Prostate gland (tissue), 2 donors: ENCODE results near the gene STK39.

Experiments used
- POLR2A ChIP-seq: fragments of 450-650 bp; IDR thresholded peaks from one replicate; pipeline ENCODE4 v1.6.1; 2016; ENCODE audit warnings: antibody characterized with exemption, mild to moderate bottlenecking
- TF ChIP-seq, protein P1 (sequence below), 4 experiments: fragments of 200-600 bp in 2 of 4; fragments of 450-650 bp in 2 of 4; sonication (generic) in 2 of 4; IDR thresholded peaks; 1 replicate in 3 of 4; 2 replicates in 1 of 4; pipeline ENCODE4 v1.5.1; 2016 to 2019; ENCODE audit warnings: antibody characterized with exemption in 4 of 4, mild to moderate bottlenecking in 2 of 4, moderate library complexity in 2 of 4

DNA sequence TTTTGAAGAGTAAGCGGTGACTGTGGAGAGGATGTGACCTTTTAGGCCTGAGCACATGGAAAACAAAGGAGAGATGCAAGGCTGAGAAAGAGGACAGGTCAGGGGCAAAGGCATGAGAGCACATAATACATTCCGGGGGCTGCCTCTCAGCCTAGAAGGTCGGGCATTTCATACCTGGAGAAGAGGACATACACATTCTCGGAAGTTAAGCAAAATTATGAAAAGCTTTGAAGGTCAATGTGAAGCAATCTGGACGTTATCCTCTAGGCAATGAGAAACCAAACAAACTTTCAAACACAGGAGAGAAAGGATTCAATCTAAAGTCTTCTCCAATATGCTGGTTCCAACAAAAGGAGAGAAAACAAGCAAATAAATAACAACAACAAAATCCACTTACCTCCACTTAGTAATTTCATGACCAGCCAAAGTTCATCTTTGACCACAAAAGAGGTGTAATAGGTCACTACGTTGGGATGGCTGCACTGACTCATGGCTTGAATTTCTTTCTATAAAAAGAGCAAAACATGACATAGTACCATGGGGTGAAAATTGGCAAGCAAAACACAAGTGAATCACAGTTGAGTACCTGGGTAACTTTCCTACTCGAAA is 80.4 kb downstream of the STK39 start:
- TF ChIP-seq, protein P1, sequence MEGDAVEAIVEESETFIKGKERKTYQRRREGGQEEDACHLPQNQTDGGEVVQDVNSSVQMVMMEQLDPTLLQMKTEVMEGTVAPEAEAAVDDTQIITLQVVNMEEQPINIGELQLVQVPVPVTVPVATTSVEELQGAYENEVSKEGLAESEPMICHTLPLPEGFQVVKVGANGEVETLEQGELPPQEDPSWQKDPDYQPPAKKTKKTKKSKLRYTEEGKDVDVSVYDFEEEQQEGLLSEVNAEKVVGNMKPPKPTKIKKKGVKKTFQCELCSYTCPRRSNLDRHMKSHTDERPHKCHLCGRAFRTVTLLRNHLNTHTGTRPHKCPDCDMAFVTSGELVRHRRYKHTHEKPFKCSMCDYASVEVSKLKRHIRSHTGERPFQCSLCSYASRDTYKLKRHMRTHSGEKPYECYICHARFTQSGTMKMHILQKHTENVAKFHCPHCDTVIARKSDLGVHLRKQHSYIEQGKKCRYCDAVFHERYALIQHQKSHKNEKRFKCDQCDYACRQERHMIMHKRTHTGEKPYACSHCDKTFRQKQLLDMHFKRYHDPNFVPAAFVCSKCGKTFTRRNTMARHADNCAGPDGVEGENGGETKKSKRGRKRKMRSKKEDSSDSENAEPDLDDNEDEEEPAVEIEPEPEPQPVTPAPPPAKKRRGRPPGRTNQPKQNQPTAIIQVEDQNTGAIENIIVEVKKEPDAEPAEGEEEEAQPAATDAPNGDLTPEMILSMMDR (IDR thresholded peaks at IDR 0.05): no peak
- TF ChIP-seq POLR2A: no peak
